HG03575 (cell line): ENCODE data around the gene TMEM132A.
"Not testable (repeated sequence)": the region's sequence is repeated elsewhere in the genome, so short reads cannot be mapped to it uniquely, and the experiment has no call there.

Experiments
- ATAC-seq: cut with Tn5 transposase; IDR thresholded peaks from one replicate; pipeline ENCODE4 v1.9.1; 2021; ENCODE audit not compliant: unreplicated experiment, insufficient number of reproducible peaks, low FRiP score; ENCODE audit errors: extremely low read depth

The TMEM132A gene

DNA sequence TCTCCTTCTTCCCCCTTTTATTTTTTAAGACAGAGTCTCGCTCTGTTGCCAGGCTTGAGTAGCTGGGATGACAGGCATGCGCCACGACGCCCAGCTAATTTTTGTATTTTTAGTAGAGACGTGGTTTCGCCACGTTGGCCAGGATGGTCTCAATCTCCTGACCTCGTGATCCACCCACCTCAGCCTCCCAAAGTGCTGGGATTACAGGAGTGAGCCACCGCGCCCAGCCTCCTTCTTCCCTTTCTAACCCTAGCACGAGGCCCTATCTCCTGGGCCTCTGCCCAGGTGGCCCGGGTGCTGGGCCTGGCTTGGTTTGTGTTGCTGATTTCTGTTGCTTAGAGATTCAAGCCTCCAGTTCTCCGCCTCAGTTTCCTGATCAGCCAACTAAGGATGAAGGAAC lies 50.1 kb downstream of the TMEM132A start:
- ATAC-seq: not testable (repeated sequence)

DNA sequence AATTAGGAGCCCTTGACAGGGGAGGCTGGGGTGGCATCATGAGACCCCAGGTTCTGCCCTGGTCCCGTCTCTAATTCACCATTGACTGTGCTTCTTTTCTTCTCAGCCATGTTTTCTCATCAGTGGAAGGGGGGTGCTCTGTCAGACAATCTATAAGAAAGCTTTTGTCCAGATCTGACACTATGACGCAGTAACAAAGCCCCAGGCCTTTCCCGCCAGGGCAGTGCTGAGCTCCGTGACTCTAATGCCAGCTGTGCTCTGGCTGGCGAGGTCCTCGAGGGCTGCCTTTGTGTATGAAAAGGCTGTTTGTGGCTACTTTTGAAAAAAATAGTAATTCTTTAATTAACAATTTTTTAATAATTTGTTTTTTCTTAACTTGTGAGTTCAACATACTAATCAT lies 50.5 kb downstream of the TMEM132A start:
- ATAC-seq: no peak

DNA sequence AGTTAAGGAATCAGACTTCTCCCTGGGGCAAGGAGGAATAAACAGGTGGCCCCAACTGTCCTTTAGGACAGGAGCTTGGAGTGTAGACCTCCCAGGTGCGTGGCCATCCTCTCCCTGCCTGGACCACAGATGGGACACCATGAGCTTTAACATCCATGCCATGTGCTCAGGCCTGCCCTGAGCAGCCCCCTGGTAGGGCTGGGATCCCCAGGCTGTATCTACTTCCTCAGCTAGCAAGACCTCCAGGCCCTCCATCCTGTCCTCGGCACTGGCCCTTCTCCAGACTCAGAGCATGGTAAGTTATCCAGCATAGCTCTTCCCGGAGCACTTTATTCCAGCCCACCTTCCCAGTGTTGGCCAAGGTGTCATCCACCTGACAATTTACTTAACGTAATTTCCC lies 53.0 kb downstream of the TMEM132A start:
- no peak for ATAC-seq

DNA sequence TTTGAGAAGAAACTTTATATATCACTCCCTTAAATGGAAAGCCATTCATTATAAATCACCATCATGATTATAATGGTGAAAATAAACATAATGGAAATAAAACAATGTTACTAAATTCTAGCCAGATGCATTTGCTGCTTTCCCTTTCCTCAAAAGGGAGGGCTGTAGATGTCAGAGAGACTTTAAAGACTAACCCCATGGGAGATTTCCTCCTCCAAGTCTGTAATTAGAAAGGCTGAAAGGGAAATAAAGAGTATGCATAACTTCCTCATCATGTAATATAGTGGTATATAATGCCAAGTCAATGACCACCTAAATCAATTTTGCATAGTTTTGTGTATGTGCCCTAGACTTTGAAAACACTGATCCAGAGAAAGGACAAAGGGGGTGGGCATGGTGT lies 53.6 kb downstream of the TMEM132A start:
- no peak for ATAC-seq

DNA sequence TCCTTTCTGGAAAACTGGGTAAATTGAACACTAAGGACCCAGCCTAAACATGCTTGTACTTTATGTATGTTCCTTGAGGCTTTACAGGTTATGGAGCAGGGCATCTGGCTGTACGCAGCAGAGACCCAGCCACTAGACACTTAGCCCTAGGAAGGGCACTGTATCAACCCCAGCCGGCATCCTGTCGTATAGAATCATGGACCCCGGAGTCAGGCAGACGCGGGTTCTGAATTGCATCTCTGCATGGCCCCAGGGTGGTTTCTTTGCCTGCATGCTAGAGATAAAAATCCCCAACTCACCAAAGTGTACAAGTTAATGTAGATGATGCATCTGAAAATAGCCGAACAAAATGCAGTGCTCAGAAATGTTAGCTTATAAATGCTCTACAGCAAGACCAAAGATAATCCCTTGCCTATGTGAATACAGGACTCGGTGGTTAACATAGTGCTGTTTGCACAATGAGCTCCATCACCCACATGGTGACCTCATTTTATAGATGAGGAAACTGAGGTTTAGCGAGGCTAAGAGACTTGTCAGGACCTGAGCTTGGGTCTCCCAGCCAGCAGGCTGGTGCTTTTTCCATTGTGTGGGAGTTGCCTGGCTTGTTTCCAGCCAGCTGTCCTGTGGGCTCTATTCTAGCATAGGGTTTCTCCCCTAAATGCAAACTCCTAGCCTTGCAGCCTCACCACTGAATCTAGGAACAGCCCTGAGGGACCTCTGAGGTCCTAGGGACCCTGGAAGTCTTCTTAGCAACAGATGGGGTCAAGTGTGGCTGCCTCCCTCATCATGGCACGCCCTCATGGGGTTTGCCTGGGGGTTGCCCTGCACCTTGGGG lies 54.5 kb downstream of the TMEM132A start:
- ATAC-seq: no peak

DNA sequence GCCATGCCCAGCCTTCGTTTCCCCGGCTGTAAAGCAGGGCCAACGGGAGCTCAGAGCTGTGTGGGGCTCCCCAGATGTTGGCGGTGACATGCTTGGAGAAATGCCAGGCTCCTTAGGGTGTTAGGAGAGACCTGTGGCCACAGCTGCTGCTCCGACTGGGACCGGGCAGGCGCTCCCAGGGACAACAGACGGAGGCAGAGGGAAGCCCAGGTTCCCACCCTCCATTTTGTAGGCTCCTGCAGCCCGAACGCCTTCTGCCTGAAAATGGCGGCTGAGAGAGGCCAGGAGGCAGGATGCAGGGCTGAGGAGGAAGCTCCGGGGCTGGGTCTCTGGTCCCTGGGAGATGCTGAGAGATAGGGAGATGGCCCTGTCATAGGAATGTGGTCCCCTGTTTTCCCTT lies 57.3 kb downstream of the TMEM132A start:
- no peak for ATAC-seq

DNA sequence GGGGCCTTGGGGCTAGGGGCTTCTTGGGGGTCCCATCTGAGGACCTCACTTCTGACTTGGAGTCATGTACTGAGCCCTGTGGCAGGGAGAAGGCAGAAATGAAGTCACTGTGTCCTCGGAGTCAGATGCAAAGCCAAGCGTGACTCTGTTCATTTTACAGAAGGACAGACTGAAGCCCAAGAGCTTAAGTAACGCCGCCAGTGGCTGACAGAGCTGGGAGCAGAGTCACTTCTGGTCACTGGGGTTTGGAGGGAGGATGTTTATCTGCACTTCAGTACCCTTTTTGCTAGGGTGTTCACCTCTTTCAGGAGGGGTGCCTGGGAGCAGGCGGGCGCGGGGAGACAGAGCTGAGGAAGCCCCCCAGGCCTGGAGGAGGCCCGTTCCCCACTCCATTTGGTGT lies 57.9 kb downstream of the TMEM132A start:
- no peak for ATAC-seq

DNA sequence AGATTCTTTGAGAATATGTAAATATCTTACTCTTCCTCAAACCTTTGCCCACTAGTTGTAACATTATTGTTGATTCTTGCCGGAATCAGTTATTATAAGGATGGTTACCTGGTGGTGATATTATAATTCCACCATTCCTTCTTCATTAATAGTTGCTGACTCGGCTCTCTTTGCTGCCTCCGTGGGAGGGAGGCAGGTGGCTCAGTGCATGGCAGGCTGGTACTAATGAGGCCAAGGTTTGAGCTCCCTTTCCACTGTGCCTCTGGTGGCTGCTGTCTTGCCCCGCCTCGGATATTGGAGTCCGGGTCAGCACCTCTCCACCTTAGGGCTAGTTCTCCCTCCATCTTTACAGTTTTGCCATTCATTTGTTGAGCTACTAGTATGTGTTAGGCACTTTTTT lies 59.9 kb downstream of the TMEM132A start:
- ATAC-seq: no peak

DNA sequence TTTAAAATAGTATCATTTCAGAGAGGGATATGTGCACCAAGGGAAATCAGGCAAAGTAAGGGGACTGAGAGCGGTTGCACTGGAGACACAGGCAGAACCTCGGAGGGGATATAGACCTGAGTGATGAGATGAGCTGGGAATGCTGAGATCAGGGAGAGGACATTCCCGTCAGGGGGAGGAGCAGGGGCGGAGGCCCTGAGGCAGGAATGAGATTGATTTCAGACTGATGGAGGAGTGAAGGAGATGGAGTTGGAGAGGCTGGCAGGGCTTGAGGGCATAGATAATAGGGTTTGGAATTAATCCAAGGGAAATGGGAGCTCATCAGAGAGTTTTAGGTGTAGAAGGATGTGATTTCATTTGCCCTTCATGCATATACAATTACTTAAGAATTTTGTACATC lies 60.4 kb downstream of the TMEM132A start:
- no peak for ATAC-seq

DNA sequence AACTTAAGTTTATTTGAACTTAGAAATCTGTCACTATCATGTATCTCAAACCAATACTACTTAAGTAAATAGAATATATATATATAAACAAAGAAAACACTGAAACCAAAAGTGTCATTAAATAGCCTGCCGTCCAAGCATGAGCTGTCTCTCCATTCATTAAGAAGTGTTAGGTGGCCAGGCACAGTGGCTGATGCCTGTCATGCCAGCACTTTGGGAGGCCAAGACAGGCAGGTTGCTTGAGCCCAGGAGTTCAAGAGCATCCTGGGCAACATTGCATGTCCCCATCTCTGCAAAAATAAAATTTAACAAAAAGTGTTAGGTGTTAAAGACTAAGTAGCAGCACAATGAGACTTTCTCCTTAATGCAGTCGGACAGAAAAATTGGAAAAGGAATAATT lies 61.2 kb downstream of the TMEM132A start:
- no peak for ATAC-seq

DNA sequence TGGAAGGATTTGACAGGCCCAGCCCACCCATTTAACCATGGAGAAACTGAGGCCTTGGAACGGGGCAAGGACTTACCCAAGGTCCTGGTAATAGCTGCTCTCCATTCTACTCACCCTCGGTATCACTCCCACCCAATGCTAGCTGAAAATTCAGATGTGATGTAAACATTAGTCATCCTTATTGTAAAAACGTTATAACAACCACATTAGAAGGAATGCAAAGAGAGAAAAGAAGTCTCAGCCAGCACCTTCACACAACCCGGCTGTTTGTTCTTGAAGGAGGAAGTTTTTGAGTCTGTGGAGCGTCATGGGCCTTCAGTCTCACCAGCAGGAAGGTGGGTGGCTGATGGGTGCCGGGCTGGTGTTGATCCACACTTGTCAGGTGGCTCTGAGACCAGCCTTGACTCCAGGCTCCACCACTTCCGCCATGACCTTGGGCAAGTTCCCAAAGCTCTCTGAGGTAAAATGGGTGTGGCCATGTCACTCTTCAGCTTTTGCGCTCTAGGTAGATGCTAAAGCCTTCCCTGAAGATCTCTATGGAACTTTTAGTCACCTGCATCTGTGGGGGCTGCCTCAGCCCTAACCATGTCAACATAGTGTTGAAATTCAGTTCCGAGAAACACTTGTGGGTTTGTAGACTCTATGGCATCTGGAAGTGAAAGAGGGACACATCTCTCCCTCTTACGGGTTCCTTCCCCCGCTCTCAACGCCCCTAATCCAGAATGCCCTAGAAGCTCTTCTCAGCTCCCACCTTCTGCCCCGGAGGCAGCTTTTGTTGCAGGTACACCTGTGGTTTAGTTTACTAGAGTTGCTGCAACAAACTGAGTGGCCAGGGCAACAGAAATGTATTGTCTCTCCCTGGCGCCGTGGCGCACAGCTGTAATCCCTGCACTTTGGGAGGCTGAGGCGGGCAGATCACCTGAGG lies 62.0 kb downstream of the TMEM132A start:
- ATAC-seq: no peak
